GM18502 (cell line): ENCODE results near the gene BEST2.
A peak's percentile ranks its signal among the peaks of the same experiment; 100 is the strongest.

Source experiments
- ATAC-seq: cut with Tn5 transposase; IDR thresholded peaks from one replicate; pipeline ENCODE4 v1.9.1; 2021; ENCODE audit warnings: mild to moderate bottlenecking; ENCODE audit not compliant: unreplicated experiment, poor library complexity

Gene BEST2

DNA sequence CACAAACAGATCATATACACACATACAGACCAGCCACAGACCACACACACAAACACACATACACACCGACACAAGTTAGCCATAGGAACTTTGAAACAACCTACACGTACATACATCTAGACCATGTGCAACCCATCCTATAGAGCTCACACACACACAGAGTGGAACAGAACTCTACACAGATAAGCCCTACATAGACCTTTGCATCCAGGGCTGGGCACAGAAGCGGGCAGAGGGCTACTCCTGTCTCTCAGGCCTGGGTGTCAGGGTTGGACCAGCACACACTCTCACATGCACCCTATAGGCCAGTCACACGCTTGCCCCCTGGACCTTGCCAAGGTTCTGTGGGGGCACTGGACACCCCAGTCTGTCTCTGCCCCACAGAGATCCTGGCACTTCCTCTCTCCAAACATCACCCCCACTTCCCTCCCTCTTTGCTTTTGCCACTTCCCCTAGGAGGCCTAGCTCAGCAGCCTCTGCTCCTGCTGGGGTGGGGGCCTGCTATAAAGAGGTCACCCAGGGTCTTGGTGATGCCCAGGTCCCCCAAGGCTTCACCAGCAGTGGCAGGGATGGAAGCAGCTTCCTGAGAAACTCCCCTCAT lies 33.9 kb downstream of the BEST2 start:
- no peak for ATAC-seq

DNA sequence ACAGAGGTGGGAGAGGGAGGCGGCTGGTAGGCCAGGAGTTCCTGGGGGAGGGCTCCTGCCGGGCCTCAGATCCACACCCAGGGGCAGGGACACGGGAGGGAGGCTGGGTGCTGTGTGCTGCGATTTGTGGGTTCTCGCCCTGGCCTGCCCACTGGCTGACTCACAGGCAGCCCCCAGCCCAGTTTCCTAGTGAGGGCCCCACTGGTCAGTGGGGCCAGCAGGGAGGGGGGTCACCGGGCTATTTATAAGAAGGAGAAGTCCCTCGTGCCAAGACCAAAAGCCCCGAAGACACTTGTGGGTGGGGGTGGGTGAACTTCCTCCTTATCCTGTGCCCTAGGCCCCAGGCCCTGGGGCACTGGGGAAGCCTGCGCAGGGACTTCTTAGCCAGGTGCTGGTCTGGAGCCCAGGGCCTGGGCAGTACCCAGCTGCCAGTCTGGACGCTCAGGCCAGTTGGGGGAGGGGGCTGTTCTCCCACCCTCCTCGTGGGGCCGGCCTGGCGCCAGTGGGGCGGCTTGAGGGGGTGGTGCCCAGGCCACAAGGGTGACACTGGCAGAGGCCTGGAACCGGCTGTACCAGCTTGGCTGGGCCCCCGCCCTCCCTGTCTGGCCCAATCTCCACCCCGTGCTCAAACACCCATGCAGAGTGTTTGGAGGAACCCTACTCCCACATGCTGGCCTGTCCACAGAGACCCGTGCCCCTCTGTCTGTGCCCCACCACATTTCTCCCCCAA lies 34.7 kb downstream of the BEST2 start:
- ATAC-seq, result no peak

DNA sequence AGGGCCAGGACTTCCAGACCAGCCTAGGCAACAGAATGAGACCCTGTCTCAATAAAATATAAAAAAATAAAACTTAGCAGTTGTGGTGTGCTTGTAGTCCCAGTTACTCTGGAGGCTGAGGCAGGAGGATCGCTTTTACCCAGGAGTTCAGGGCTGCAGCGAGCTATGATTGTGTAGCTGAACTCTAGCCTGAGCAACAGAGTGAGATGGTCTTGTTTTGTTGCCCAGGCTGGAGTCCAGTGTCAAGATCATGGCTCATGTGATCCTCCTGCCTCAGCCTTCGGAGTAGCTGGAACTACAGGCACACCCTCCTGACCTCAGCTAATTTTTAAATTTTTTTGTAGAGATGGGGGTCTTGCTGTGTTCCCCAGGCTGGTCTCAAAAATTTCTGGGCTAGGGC lies 35.4 kb downstream of the BEST2 start:
- no peak for ATAC-seq

- no peak for ATAC-seq
These were observed 35.9 kb downstream of the BEST2 start for GRCh38 chr19:12787458-12787857.

DNA sequence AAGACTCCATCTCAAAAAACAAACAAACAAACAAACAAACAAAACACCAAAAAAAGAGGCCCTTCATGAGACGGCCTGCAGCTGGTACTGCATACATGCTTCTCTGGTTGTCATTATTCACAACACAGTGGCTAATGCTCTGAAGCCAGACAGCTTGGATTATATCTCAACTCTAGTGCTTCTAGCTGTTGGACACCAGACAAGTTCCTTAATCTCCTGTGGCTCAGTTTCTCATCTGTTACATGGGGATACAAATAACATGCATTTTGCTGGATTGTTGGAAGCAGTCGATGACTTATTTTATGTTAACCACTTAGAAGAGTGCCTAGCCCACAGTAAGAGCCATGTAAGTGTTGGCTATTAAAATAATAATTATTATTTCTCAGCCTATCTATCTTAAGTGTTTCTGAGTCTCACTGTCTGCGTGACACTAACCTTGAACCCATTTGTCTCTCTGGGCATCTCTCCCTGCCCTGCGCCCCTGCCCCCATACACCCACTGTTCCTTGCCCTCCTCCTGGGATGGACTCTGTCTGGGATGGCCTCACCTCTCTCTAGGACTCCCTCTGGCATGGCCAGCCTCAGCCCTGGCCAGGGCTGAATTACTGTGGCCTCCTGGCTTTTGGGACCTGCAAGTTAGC lies 36.6 kb downstream of the BEST2 start:
- ATAC-seq, result no peak

DNA sequence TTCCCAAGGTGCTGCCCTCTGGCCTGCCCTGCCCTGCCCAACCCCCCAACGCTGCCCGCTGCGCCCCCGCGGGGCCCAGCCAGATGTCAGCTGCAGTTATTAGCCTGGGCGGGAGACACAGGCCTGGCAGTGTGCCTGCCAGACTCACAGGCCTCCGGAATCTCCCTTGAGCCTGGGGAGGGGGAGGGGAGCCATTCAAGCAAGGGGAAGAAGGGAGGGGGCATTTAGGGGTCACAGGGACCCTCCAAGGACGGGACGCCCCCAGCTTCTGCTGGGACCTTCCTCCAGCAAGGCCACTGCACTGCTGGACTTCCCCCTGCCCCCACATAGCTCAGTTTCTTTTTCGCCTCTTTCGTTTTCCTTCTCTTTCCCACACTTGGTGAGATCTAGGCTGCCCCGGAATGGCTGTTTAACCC lies 37.1 kb downstream of the BEST2 start:
- ATAC-seq, result no peak

GRCh38 chr19:12789098-12789903 lies 37.7 kb downstream of the BEST2 start:
- ATAC-seq, result no peak

DNA sequence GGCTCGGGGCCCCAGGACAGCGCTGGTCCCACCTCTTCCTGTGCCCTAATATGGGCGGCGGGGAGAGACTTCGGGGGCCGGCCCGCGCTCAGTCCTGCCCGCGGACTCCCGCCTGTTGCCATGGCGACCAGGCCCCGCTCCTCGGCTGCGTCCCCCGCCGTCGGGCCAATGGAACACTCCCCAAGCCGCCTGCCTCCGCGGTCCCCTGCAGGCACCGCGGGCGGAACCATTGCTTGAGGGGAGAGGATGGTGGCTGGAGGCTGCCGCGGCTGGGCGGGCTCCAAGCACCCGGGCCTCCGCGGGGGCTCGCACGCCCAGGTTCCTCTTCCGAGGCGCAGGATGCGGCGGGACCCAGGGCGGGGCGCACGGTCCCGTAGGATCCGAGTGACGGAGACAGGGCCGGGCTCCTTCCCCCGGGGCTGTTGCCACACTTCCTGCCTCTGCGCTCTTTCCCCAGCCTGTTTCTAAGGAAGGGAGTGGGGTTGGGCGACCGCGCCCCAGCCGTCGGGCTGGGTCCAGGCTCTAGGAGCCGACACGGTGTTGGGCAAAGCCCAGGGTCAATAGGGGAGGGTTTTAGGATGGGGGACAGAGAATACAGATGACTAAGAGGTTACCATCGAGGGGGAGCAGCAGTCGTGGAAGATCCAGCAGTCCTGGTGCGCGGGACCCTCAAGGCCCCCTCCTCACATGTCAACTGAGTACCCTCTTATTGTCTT lies 38.5 kb downstream of the BEST2 start:
- ATAC-seq, result peak; percentile 39

DNA sequence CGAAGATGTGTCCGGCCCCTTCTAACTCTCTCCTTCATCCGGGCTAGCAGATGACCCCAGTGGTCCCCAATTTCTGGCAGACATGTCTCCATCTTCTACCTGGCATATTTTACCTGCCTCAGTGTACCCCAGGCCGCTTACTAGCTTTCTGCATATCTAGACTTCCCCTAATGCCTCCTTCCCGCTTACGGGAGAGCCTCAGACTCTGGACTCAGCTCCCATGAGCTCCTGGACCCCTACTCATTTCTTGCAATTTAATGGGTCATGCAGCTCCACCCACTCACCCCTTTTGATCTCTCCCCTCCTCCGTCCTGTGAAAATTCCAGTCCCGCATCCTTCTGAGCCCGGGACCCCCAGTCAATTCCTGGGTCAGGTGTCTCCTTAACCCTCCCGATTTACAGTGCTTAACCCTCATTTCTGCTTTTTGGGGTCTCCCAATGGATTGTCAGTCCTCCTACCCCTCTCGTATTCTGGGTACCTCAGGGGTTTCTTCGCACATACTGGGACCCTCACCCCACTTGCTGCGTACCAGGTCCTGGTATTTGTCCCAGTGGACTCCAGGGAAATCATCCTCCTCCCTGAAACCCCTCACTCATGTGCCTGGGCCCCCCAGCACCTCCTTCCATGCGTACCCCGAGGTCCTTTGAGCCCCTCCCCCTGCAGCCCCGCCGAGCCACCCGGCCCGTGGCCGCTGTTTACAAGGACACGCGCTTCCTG lies 39.2 kb downstream of the BEST2 start:
- no peak for ATAC-seq

GRCh38 chr19:12791345-12792050 lies 39.9 kb downstream of the BEST2 start, which contains the start of gene JUNB:
Gene JUNB, plus strand, starts transcription at chr19:12791486. Its CDS starts 286 bp downstream, at chr19:12791772.
- ATAC-seq, result peak; percentile 29

DNA sequence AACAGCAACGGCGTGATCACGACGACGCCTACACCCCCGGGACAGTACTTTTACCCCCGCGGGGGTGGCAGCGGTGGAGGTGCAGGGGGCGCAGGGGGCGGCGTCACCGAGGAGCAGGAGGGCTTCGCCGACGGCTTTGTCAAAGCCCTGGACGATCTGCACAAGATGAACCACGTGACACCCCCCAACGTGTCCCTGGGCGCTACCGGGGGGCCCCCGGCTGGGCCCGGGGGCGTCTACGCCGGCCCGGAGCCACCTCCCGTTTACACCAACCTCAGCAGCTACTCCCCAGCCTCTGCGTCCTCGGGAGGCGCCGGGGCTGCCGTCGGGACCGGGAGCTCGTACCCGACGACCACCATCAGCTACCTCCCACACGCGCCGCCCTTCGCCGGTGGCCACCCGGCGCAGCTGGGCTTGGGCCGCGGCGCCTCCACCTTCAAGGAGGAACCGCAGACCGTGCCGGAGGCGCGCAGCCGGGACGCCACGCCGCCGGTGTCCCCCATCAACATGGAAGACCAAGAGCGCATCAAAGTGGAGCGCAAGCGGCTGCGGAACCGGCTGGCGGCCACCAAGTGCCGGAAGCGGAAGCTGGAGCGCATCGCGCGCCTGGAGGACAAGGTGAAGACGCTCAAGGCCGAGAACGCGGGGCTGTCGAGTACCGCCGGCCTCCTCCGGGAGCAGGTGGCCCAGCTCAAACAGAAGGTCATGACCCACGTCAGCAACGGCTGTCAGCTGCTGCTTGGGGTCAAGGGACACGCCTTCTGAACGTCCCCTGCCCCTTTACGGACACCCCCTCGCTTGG lies 40.7 kb downstream of the BEST2 start:
- ATAC-seq, result no peak

DNA sequence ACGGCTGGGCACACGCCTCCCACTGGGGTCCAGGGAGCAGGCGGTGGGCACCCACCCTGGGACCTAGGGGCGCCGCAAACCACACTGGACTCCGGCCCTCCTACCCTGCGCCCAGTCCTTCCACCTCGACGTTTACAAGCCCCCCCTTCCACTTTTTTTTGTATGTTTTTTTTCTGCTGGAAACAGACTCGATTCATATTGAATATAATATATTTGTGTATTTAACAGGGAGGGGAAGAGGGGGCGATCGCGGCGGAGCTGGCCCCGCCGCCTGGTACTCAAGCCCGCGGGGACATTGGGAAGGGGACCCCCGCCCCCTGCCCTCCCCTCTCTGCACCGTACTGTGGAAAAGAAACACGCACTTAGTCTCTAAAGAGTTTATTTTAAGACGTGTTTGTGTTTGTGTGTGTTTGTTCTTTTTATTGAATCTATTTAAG lies 41.3 kb downstream of the BEST2 start:
- ATAC-seq, result no peak

- peak; percentile 33 for ATAC-seq
These were observed 42.0 kb downstream of the BEST2 start for GRCh38 chr19:12793290-12794195.

GRCh38 chr19:12794196-12794941 lies 42.8 kb downstream of the BEST2 start:
- ATAC-seq, result no peak

DNA sequence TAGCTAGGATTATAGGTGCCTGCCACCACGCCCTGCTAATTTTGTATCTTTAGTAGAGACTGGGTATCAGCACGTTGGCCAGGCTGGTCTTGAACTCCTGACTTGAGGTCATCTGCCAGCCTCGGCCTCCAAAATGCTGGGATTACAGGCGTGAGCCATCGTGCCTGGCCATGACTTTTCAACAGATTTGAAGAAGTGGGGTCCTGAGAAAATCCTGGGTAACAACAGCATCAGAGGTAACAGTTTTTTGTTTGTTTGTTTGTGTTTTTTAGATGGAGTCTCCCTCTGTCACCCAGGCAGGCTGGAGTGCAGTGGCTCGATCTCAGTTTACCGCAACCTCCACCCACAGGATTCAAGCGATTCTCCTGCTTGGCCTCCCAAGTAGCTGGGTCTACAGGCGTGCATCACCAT lies 43.4 kb downstream of the BEST2 start:
- ATAC-seq, result no peak
